Spleen (tissue), 11 donors: ENCODE results near the gene SAA2. TPM values are rescaled to one million over a fixed set of nuclear protein-coding genes. Genes with fewer than 3 reads are reported as not detected.
A peak's percentile ranks its signal among the peaks of the same experiment; 100 is the strongest.
"Not testable (repeated sequence)": the region's sequence is repeated elsewhere in the genome, so short reads cannot be mapped to it uniquely, and the experiment has no call there.

Source experiments
- DNase-seq: peaks from one replicate; pipeline ENCODE4 v3.0.0-alpha.2; 2020
- H3K27ac ChIP-seq, 8 donors: fragments of 200-600 bp; sonication (generic) in 7 of 8; 1 replicate in 4 of 8; 2 replicates in 4 of 8; pipeline versions ENCODE4 v1.5.0 to v1.8.0; 2016 to 2021; ENCODE audit warnings: inconsistent platforms in 4 of 8, mild to moderate bottlenecking in 4 of 8, moderate library complexity in 1 of 8
- H3K27me3 ChIP-seq, 7 donors: fragments of 200-600 bp; sonication (generic) in 6 of 7; replicated peaks in 1 of 7; 1 replicate in 4 of 7; 2 replicates in 3 of 7; pipeline versions ENCODE4 v1.5.0 to v1.8.0; 2016 to 2021; ENCODE audit warnings: inconsistent platforms in 3 of 7, mild to moderate bottlenecking in 1 of 7
- H3K36me3 ChIP-seq, 6 donors: fragments of 200-600 bp; sonication (generic) in 5 of 6; 1 replicate in 4 of 6; 2 replicates in 2 of 6; pipeline versions ENCODE4 v1.5.0 to v1.8.0; 2016 to 2021; ENCODE audit warnings: inconsistent platforms in 2 of 6
- H3K4me1 ChIP-seq, 6 donors: fragments of 200-600 bp; sonication (generic) in 5 of 6; 1 replicate in 3 of 6; 2 replicates in 3 of 6; pipeline versions ENCODE4 v1.5.0 to v1.8.0; 2016 to 2021; ENCODE audit warnings: inconsistent platforms in 3 of 6
- H3K4me3 ChIP-seq, 8 donors: fragments of 200-600 bp; sonication (generic) in 7 of 8; 1 replicate in 4 of 8; 2 replicates in 4 of 8; pipeline versions ENCODE4 v1.5.0 to v1.8.0; 2016 to 2021; ENCODE audit warnings: inconsistent platforms in 4 of 8, mild to moderate bottlenecking in 4 of 8, moderate library complexity in 2 of 8
- H3K9me3 ChIP-seq, 8 donors: fragments of 200-600 bp; sonication (generic) in 7 of 8; 1 replicate in 4 of 8; 2 replicates in 4 of 8; pipeline versions ENCODE4 v1.5.0 to v1.8.0; 2016 to 2021; ENCODE audit warnings: inconsistent platforms in 4 of 8
- POLR2A ChIP-seq, 3 donors: fragments of 450-650 bp; IDR thresholded peaks; one replicate each; pipeline ENCODE4 v1.5.1; 2017; ENCODE audit warnings: antibody characterized with exemption in 3 of 3, mild to moderate bottlenecking in 1 of 3
- POLR2AphosphoS5 ChIP-seq, 3 donors: sonication (generic); formaldehyde crosslinking; IDR thresholded peaks; one replicate each; pipeline ENCODE4 v1.5.1; 2017; ENCODE audit warnings: antibody characterized with exemption in 3 of 3
- WGBS, 5 donors: extraction: QIAGEN DNeasy Blood & Tissue Kit in 3 of 5; methylation state at CpG; one replicate each; pipeline versions ENCODE4 v1.1.5 to v1.1.7; 2013 to 2018; 5-methylcytosine and 5-hydroxymethylcytosine counted together
- intact Hi-C: fragments of 100-400 bp; cut with DNase I; formaldehyde crosslinking; loops from one replicate; pipeline ENCODE4 v1.15.0; 2023; ENCODE audit warnings: low total_unique reads
- polyA plus RNA-seq, 3 donors: library from polyadenylated mRNA; stranded (reverse); fragments of 200-250 nt; gene quantifications; one replicate each; pipeline ENCODE4 v1.2.1, GENCODE V29; 2013
- total RNA-seq, 7 donors: library from RNA; depleted of rRNA in 3 of 7; stranded (reverse); fragments of >200 nt in 3 of 7; fragmentation: NEBNext Ultra II Directional in 4 of 7; extraction: Animal tissue kit (Norgen Biotek cat#: 25700) in 4 of 7; gene quantifications; one replicate each; pipeline versions ENCODE4 v1.1.0 to v1.2.1, GENCODE V29; 2016 to 2021
- TF ChIP-seq, protein P1 (sequence below), 11 experiments: fragments of 200-600 bp in 7 of 11; fragments of 450-650 bp in 4 of 11; sonication (generic) in 4 of 11; IDR thresholded peaks in 8 of 11; conservative IDR thresholded peaks in 3 of 11; 1 replicate in 7 of 11; 2 replicates in 4 of 11; pipeline versions ENCODE4 v1.4.0 to v1.8.0; 2016 to 2021; ENCODE audit warnings: antibody characterized with exemption in 11 of 11, inconsistent platforms in 4 of 11, mild to moderate bottlenecking in 1 of 11
- donor health status: healthy with polysubstance abuse.
- donor health status: DM: no; HTN: no; CAD: no; lungs with moderate emphysema.
- donor health status: DM: no; HTN: no; CAD: no.
- donor health status: Bipolar disorder and iron deficiency.
- donor health status: healthy.
- donor health status: DM: no; HTN: no; CAD: no.
- donor health status: DM: yes; HTN: yes; CAD: no.

Gene SAA2
- total and polyA plus RNA-seq, 10 donors, result 0.19 to 13.1 (median 0.50) TPM; not detected in 5

DNA sequence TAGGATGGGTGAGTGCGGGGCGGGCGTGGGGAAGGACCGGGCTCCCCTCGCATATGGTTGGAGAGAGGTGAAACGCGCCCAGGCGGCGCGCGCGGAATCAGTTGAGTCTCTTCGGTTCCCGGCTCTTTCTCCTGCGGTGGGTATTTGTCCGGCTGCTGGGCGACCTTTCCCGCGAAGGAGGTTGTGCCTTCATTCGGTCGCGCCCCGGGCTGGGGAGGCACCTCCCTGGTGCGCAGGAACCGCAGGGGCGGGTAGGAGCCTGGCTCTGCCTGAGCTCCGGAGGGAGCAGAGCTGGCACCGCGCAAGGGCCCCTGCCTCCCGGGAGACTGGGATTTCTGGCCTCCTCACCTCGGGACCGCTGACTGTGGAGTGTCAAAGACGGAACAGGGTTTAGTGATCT, 39.4 kb downstream of the SAA2 start:
- Histone ChIP-seq H3K4me3 (no peak overlapping the region), H3K27ac (no peak overlapping the region), H3K36me3 (no peaks in the 10 kb centered on the region), H3K4me1 (no peaks in the 10 kb centered on the region), H3K27me3 (peaks cover 0 to 32% (median 0%) of the 10 kb centered on the region in 7 donors), H3K9me3 (no peaks in the 10 kb centered on the region)
- TF ChIP-seq POLR2A (IDR thresholded peaks at IDR 0.05) (no peak), POLR2AphosphoS5 (IDR thresholded peaks at IDR 0.05) (no peak)
- TF ChIP-seq, protein P1, sequence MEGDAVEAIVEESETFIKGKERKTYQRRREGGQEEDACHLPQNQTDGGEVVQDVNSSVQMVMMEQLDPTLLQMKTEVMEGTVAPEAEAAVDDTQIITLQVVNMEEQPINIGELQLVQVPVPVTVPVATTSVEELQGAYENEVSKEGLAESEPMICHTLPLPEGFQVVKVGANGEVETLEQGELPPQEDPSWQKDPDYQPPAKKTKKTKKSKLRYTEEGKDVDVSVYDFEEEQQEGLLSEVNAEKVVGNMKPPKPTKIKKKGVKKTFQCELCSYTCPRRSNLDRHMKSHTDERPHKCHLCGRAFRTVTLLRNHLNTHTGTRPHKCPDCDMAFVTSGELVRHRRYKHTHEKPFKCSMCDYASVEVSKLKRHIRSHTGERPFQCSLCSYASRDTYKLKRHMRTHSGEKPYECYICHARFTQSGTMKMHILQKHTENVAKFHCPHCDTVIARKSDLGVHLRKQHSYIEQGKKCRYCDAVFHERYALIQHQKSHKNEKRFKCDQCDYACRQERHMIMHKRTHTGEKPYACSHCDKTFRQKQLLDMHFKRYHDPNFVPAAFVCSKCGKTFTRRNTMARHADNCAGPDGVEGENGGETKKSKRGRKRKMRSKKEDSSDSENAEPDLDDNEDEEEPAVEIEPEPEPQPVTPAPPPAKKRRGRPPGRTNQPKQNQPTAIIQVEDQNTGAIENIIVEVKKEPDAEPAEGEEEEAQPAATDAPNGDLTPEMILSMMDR (IDR thresholded peaks at IDR 0.05 in 8 of 11, conservative IDR thresholded peaks at IDR 0.05 in 3 of 11), result no peak
- DNase-seq, result no peak
- 27 to 50% (median 33%) methylated on average over 22 to 33 of the region's 33 CpGs for WGBS, 5 donors
- intact Hi-C loops, result no loop called here

DNA sequence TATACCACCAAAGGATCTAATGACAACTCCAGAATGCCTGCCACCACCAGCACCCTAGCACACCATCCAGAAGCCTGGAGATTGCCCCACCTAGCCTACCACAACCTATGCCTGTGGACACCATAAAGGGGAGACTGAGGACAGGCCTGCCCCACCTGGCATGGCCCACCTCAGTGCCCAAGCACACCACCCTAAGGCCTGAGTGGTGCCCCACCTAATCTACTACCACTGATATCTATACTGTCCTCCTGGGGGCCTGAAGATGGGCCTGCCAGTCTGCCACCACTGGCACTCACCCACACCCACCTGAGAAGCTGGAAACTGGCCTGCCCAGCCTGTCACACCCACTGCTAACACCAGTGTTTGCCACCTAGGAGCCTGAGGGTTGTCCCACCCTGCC, 43.7 kb downstream of the SAA2 start:
- Histone ChIP-seq H3K36me3 (no peaks in the 10 kb centered on the region), H3K9me3 (no peaks in the 10 kb centered on the region), H3K4me1 (no peaks in the 10 kb centered on the region), H3K27ac (no peak overlapping the region), H3K4me3 (no peak overlapping the region), H3K27me3 (peaks cover 0 to 37% (median 0%) of the 10 kb centered on the region in 7 donors)
- no peak for DNase-seq
- intact Hi-C loops, result no loop called here
- TF ChIP-seq POLR2A (IDR thresholded peaks at IDR 0.05) (no peak), POLR2AphosphoS5 (IDR thresholded peaks at IDR 0.05) (no peak)
- TF ChIP-seq, protein P1 (IDR thresholded peaks at IDR 0.05 in 8 of 11, conservative IDR thresholded peaks at IDR 0.05 in 3 of 11), result no peak

DNA sequence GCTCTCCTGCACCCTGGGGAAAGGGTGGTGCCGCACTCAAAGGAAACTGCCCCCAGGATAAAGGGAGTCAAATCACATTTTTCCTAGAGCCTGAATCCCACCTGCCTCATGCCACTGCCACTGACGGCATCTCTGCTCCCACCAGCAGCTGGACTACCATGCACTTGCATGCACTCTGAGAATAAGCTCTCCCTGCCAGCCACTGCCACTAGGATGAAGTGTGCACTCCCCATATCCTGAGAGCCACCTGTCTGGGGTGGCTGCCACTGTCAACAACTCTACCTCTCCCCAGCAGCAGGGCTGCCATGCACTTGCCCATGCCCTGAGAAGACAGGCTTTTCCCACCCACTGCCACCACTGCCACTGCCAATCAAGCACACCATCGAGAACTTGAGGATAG, 44.2 kb downstream of the SAA2 start:
- Histone ChIP-seq H3K4me3 (no peak overlapping the region), H3K4me1 (no peaks in the 10 kb centered on the region), H3K27me3 (peaks cover 0 to 32% (median 0%) of the 10 kb centered on the region in 7 donors), H3K9me3 (no peaks in the 10 kb centered on the region), H3K36me3 (no peaks in the 10 kb centered on the region), H3K27ac (no peak overlapping the region)
- 71 to 96% (median 86%) methylated on average over 3 of the region's 3 CpGs for WGBS, 5 donors
- TF ChIP-seq, protein P1 (IDR thresholded peaks at IDR 0.05 in 8 of 11, conservative IDR thresholded peaks at IDR 0.05 in 3 of 11), result no peak
- TF ChIP-seq POLR2A (IDR thresholded peaks at IDR 0.05) (no peak), POLR2AphosphoS5 (IDR thresholded peaks at IDR 0.05) (no peak)
- DNase-seq, result no peak
- intact Hi-C loops, result no loop called here

DNA sequence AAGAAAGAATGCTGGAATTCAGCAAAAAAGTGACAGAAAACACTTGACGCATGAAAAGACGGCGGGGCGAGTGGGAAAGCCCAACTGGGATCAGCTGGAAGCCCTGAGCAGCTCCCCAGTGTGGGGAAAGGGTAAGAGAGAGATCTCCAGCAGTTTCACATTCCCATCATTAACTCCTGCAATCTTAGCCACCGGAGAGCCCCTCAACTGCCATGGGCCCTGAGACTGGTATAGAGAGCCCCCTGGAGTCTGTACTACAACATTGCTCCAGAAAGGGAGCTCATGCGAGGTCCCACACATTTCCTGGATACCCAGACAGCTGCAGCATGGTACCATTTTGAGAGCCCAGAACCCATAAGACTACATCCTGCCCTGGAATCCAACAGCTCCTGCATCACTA, 44.7 kb downstream of the SAA2 start:
- no peaks in the 10 kb centered on the region for H3K4me1 ChIP-seq
- no peaks in the 10 kb centered on the region for H3K36me3 ChIP-seq
- peaks cover 0 to 27% (median 0%) of the 10 kb centered on the region in 7 donors for H3K27me3 ChIP-seq
- 12 to 22% (median 14%) methylated on average over 6 of the region's 6 CpGs for WGBS, 5 donors
- intact Hi-C loops, result no loop called here
- no peaks in the 10 kb centered on the region for H3K9me3 ChIP-seq
- TF ChIP-seq, protein P1 (IDR thresholded peaks at IDR 0.05 in 8 of 11, conservative IDR thresholded peaks at IDR 0.05 in 3 of 11), result peak in 5 of 11 experiments; percentile 17 to 48 (median 32)
- no peak for TF ChIP-seq POLR2AphosphoS5 (IDR thresholded peaks at IDR 0.05)
- TF ChIP-seq POLR2A (IDR thresholded peaks at IDR 0.05), result no peak
- DNase-seq, result no peak
- H3K4me3 ChIP-seq, result no peak overlapping the region
- H3K27ac ChIP-seq, result no peak overlapping the region

DNA sequence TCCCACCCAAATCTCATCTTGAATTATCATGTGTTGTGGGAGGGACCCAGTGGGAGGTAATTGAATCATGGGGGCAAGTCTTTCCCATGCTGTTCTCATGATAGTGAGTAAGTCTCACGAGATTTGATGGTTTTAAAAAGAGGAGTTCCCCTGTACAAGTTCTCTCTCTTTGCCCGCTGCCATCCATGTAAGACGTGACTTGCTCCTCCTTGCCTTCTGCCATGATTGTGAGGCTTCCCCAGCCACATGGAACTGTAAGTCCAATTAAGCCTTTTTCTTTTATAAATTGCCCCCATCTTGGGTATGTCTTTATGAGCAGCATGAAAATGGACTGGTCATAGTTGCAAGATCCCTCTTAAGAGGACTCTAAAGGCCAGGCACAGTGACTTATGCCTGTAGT, 50.7 kb downstream of the SAA2 start:
- intact Hi-C loops, H3K9me3 ChIP-seq, DNase-seq, H3K36me3 ChIP-seq, H3K4me1 ChIP-seq, H3K27me3 ChIP-seq, H3K4me3 ChIP-seq, H3K27ac ChIP-seq: not testable (repeated sequence)
- 53 to 82% (median 68%) methylated on average over 3 of the region's 3 CpGs for WGBS, 5 donors
